H1 (cell line): ENCODE measurements around the gene GNG11. TPM values are rescaled to one million over a fixed set of nuclear protein-coding genes. Genes with fewer than 3 reads are reported as not detected.

Experiments
- EP300 ChIP-seq, 2 experiments: IDR thresholded peaks; 1 replicate in 1 of 2; 2 replicates in 1 of 2; pipeline ENCODE4 v1.6.1; 2011 to 2012; ENCODE audit warnings: low read depth in 2 of 2, low read length in 2 of 2, mild to moderate bottlenecking in 2 of 2, borderline replicate concordance in 1 of 2, inconsistent platforms in 1 of 2, moderate library complexity in 1 of 2
- HDAC2 ChIP-seq, 2 experiments: fragments of 300-600 bp in 1 of 2; sonication (generic) in 1 of 2; IDR thresholded peaks; 2 replicates each; pipeline ENCODE4 v1.6.1; 2011 to 2012; ENCODE audit warnings: low read depth in 2 of 2, low read length in 2 of 2, mild to moderate bottlenecking in 2 of 2, moderate library complexity in 2 of 2, borderline replicate concordance in 1 of 2, inconsistent platforms in 1 of 2
- TEAD4 ChIP-seq: IDR thresholded peaks from 2 replicates; pipeline ENCODE4 v1.6.1; 2012; ENCODE audit warnings: low read depth, low read length, inconsistent platforms, mixed read lengths
- polyA plus RNA-seq, 7 experiments: library from polyadenylated mRNA; depleted of rRNA in 3 of 7; stranded (reverse) in 5 of 7; unstranded in 2 of 7; fragments of >200 nt in 5 of 7; fragments of 200-250 nt in 2 of 7; gene quantifications; 1 replicate in 5 of 7; 2 replicates in 1 of 7; 4 replicates in 1 of 7; pipeline versions ENCODE4 v1.2.1 to v1.2.3, GENCODE V29; 2011 to 2013; ENCODE audit warnings: missing spikeins in 2 of 7, mixed read lengths in 2 of 7
- total RNA-seq: library from RNA; stranded (reverse); fragmentation: NEBNext Ultra II Directional; extraction: Animal tissue kit (Norgen Biotek cat#: 25700); gene quantifications from 2 replicates; pipeline ENCODE4 v1.2.1, GENCODE V29; 2021

GNG11 gene
- total and polyA plus RNA-seq, 2 of the 8 experiments (the other 6 are each of a cell fraction or from before 2014, with no cell fraction given) = 0.38 to 1.3 TPM

DNA sequence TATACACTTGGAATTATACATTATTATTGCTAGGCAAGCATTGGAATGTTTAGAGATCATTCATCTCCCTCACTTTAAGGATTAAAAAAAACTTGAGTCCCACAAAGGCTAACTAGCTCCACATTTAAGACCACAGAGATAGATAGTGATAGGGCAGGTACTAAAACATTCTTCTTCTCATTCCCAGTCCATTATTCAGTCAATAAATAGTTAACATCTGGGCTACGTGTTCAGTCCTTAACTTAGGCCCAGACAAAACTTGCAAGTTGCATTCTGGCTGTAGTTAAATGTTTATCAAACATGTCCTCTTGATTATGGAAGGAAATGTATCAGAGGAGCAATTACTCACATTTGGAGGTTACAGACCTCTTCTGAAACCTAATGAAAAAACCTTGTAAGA is 2.4 kb downstream of the GNG11 start (continued):
- no peak for TF ChIP-seq EP300 (IDR thresholded peaks at IDR 0.05; ENCODE audit: borderline replicate concordance in 1 of 2, low read depth in 2 of 2, low read length in 2 of 2)
- no peak for TF ChIP-seq HDAC2 (IDR thresholded peaks at IDR 0.05; ENCODE audit: borderline replicate concordance in 1 of 2, low read depth in 2 of 2, low read length in 2 of 2)
- no peak for TF ChIP-seq TEAD4
- TF ChIP-seq, all 59 proteins: peak for 0
